ENCODE measurements around the gene MAP2K2.

MAP2K2 gene

DNA sequence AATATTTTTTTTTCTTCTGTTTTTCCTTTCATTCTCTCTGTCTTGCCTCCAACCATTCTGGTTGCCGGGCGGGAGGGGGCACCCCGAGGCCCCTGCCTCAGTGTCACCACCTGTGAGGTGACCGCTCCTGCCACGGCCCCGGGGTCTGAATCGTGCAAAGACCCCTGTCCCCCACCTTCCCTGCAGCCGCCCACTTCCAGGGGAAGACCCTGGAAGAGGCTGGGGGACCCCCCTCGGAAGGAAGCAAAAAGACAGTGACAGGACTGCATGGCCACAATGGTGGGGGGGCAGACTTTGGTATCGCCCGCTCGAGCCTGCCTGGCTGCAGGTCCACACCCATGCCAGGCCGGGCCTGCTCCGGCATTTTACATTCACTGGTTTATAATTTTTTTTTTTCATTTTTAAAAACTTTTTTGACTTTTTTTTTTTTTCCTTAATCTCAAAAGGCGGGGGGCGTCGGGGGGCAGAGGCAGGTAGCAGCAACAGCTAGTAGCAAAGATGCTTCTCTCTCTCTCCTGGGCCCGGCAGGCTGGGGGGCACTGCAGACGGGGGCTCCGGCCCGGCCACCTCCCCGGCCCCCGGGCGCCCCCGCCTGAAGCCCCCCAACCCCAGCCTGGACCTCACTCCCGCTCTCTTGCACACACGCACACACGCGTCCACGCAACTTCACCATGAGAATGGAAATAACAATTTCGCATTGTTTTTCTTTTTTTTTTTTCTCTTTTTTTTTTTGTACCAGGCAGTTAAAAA lies 79.8 kb downstream of the MAP2K2 start:
- no peak for DNase-seq (ENCODE audit: low read depth in 2 of 2)

DNA sequence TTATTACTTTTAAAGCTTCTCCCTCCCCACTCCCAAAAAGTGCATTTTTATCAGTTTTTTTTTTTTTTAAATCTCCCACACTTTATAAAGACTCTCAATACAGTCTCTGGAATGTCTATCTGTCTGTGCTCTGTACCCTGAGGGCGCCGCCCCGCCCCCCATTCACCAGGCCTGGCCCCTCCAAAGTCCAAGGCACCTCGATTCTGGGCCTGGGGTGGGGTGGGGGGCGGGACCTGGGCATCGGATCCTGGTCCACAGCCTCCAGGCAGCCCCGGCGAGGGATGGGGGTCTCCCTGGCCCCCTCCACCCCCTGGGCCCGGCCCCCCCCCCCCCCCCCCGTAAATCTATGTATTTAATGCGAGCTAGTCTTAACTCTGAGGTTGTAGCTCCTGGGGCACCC lies 80.5 kb downstream of the MAP2K2 start:
- DNase-seq (ENCODE audit: low read depth in 2 of 2), result no peak

DNA sequence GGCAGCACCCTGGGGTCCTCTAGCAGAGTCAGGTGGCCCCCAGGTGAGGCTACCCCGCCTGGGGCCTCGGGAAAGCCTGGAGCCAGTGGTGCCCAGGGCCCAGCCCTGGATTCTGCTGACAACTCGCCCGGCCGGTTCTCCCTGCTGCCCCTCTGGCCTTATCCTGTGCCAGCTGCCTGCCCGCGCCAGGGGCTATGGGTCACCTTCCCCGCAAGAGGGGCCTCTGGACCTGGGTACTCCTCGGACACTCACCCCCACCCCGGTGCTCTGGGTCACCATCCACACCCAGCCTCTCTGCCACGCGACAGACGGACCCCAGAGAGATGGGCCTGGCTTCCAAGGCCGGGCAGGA lies 81.2 kb downstream of the MAP2K2 start:
- DNase-seq (ENCODE audit: low read depth in 2 of 2), result no peak

DNA sequence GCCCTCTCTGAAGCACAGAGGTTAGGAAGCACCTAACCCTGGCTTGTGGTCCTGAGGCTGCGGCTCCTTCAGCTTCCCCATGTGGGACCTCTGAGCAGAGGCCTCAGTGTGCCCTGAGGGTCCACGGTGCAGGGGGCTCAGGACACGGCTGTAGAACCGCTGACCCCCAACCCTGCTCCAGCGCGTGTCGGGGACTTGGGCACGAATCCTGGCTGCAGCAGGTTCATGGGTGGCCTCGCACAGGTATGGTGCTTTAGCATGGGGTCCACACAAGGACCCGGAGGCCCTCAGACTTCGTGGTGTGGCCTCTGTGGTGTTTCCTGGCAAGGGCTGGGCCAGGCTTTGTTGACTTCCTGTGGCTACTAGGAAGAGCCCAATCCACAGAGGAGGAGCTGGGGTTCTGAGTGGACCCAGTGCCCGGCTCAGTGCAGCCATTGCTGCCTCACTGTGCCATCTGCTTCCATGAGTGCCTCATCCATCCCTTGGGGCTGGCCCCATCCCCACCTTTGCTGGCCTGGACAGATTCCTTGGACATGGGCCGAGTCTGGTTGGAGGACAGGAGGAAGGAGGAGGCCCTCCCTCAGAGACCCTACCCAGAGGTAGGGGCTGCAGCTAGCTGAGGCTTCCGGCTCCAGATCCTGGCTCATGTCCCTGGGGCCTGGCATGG lies 81.7 kb downstream of the MAP2K2 start:
- no peak for DNase-seq (ENCODE audit: low read depth in 2 of 2)
